HG03521 (cell line): Measurements from ENCODE around the gene ADARB2.
"Not testable (repeated sequence)": the region's sequence is repeated elsewhere in the genome, so short reads cannot be mapped to it uniquely, and the experiment has no call there.

Experiments used
- ATAC-seq: cut with Tn5 transposase; IDR thresholded peaks from one replicate; pipeline ENCODE4 v1.9.1; 2021; ENCODE audit warnings: mild to moderate bottlenecking, moderate library complexity; ENCODE audit not compliant: unreplicated experiment

ADARB2 gene

DNA sequence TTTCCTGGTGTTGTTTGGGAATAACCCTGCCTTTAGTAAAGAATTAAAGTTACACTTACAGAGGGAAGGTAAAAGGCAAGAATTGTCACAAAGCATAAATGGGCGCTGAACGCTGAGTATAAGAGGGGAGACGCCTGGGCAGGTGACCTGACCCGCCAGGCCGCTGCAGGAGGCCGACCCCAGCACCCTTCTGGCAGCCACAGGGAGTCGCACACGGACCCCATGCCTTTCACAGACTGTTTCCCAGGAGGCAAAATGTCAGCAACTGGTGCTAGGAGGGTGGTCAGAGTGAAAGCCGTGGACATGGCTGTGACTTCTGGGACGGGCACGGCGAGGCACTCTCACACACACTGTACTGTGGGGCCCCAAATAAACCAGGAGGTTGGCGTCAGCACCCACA is 392.9 kb downstream of the ADARB2 start:
- ATAC-seq, result no peak

DNA sequence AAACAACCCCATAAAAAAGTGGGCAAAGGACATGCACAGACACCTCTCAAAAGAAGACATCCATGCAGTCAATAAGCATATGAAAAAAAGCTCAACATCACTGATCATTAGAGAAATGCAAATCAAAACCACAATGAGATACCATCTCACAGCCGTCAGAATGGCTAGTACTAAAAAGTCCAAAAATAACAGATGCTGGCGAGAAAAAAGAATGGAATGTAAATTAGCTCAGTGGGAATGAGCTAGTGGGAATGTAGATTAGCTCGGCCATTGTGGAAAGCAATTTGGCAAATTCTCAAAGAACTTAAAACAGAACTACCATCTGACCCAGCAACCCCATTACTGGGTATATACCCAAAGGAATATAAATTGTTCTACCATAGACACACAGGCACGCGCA is 394.1 kb downstream of the ADARB2 start:
- ATAC-seq, result no peak

DNA sequence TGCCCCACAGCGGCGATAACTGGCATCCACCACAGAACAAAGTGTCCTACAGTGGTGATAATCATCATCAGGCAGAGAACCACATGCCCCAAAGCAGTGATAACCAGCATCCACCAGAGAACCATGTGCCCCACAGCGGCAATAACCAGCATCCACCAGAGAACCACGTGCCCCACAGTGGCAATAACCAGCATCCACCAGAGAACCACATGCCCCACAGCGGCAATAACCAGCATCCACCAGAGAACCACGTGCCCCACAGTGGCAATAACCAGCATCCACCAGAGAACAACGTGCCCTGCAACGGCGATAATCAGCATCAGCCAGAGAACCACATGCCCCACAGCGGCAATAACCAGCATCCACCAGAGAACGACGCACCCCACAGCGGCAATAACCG is 396.3 kb downstream of the ADARB2 start:
- ATAC-seq, result not testable (repeated sequence)

DNA sequence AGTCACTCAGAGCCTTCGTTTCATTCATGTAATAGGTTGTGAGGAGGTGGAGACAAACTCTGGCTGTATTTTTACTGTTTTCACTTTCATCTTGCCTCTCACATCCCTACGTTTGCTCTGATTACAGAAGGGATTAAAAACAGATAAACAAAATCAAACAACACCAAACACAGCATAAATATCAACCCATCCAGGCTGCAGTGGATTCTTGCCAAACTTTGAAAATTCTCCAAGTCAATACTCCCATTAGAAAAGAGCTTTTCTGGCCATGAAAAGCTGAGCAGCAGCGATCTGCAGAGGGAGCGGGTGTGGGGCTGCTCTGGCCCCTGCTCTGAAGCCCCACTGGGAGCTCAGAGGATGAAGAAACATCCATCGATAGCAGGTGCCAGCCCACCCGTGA is 397.9 kb downstream of the ADARB2 start:
- no peak for ATAC-seq

DNA sequence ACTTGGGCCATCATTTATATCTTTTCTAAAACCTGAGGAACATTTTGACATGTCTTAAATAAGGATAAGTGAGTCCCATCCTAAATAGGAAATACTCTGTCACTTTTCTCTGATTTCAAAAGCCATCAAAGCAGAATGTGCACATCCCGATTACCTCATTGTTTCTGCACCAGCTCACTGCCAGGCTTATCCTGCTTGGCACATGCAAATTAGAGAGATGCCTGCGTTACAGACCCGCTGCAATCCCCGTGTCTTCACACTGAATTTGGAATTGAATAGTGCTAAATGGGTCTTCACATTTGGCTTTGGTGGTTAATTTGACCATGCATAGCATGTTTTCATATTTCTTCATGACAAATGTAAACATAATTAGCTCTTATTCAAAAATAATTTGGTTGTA is 401.7 kb downstream of the ADARB2 start:
- ATAC-seq, result no peak

DNA sequence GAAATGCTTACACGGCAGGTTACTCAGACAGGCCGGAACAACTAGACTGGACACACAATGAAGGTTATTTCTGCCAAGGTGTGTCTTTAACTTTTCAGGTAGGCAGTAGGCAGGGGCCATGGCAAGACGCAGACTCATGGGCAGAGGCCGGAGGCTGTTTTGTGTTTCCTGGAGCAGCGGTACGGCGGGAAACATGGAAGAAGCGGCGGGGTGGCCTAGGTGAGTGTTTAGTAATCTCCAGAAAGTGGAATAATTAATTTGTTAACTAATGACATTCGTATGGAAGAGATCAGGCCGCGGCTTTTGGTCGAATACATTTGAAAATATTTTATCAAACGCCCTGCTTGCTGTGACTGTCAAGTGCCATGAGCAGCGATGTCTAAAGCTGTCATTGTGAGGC is 403.3 kb downstream of the ADARB2 start:
- no peak for ATAC-seq

DNA sequence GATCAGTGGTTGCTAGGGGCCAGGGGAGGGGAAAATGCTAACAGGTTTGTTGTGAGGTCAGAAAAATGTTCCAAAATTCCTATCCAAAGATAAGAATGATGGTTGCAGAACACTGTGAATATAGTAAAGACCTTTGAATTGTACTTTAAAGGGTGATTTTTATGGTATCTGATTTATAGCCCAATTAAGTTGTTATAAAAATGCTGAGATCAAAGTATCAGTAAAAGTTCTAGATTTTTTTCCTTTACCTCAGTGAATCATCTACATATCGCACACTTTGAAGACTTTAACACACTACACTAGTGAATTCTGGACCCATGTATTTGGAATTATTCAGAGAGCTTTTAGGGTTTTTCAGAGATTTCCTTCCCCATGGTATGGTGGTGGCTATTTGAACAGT is 405.8 kb downstream of the ADARB2 start:
- no peak for ATAC-seq

DNA sequence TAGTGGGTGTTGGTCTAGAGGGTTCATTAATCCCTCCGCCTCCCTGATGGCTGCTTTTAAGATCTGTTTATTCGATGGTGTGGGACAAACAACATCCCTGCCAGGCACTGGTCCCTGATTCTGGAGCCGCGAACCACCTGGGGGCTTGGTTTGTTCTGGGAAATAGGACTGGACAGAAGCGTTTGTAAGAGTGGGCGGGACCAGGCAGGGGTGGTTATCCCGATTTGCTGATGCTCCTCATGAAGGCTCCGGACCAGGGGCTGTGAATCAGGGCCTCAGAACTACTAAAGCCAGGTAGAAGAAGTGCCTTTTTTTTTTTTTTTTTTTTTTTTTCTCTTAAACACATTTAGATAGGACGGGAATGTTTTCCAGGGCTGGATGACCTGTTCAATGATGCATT is 407.7 kb downstream of the ADARB2 start:
- no peak for ATAC-seq

DNA sequence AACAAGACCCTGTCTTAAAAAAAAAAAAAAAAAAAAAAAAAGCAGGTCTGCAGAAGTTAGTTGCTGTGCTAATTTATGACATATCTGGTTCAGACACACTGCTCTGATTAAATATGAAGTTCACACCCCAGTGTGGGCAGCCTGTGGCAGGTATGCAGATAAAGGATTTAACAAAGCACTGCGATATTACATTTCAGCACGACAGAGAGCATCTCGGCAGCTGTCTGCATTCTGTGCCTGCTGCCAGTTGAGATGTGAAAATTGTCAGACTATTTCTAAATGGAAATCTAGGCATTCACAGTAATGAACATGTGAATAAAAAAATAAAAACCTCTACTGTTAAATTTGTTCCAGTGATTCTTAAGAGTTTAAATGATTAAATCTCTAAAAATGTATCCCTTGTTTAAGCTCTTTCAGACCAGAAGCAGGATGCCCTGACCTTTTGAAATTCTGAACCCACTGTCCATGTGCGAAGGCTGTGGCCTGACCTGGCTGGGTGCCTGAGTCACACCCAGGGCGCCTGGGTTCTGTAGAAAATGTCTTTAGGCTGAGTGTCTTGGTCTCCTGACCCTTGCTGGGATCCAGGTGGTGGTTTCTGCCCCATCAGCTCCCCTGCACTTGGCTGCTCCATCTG is 408.2 kb downstream of the ADARB2 start:
- ATAC-seq, result no peak

DNA sequence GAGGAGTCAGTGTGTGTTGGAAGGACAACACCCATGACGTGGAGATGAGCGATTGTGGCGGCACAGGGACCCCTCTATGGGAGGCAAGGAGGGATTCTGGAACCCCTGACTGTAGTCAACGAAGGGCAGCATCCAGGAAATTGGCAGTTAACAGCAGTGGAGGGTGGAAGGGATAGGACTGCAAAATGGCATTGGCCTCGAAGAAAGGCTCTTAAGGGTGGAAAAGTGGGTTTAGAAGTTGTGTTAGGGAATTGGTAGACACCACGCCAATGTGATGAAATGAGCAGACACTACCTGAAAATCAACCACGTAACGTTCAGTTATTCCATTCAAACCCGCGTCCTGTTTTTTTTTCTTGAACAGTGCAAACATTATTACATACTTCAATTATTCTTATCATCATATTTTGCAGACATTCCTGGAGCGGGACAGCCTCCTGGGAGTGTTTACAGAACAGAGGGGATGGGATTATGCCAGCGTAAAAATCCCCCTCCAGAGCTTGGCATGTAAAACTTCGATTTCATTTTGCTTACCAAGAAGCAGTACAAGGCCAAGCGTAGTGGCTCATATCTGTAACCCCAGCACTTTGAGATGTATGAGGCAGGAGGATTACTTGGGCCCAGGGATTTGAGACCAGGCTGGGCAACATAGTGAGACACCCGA is 409.0 kb downstream of the ADARB2 start:
- no peak for ATAC-seq

DNA sequence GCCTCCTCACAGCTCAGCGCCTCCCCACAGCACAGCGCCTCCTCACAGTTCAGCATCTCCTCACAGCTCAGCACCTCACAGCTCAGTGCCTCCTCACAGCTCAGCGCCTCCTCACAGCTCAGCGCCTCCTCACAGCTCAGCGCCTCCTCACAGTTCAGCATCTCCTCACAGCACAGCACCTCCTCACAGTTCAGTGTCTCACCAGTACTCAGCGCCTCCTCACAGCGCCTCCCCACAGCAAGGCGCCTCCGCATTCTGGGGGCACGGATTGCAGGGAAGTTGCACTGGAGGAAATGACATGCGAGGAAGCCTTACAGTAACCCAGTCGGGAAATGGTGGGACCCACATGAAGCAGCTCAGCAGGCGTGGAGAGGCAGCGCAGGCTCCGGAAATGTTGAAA is 409.6 kb downstream of the ADARB2 start:
- ATAC-seq, result no peak

DNA sequence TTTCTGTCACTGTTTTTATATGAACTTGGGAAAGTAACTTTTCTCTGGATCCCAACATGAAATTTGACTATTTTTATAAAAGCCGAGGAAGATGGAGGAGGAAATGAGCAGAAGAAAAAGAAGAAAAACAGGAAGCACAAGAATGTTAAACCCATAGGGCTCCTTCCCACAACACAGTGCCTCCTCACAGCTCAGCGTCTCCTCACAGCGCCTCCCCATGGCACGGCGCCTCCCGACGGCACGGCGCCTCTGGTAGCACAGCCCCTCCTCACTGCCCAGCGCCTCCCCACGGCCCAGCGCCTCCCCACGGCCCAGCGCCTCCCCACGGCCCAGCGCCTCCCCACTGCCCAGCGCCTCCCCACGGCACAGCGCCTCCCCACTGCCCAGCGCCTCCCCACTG is 410.8 kb downstream of the ADARB2 start:
- ATAC-seq, result not testable (repeated sequence)

DNA sequence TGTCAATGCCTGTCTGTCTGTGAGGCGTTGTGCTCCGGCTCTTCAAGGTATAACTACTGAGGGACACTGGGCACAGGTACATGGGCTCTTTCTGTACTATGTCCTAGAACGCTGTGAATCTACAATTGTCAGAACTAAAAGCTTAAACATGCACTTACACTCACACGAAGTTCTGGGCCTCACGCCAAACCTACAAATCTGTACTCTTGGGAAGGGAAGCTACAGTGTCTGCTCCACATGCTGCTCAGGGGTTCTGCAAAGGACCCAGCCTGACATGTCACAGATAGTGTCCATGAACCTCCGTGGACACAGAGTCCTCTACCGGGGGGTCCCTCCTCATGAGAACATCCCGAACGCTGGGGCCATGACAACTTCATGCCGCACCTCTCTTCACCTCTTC is 412.4 kb downstream of the ADARB2 start:
- ATAC-seq, result no peak

DNA sequence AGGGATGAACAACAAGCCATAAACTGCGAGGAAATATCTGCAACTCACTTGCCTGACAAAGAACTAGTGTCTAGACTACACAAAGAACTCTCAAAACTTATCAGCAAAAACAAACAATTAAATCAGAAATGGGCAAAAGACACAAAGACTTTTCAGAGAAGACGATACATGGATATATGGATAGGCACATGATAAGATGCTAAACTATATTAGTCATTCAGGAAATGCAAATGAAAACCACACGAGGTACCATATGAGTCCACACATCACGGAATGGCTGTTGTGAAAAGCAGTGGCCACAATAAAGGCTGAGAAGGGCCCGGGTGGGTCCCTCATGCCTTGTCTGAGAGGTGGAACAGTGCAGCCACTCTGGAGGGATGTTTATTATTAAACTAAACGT is 413.4 kb downstream of the ADARB2 start:
- ATAC-seq, result no peak

DNA sequence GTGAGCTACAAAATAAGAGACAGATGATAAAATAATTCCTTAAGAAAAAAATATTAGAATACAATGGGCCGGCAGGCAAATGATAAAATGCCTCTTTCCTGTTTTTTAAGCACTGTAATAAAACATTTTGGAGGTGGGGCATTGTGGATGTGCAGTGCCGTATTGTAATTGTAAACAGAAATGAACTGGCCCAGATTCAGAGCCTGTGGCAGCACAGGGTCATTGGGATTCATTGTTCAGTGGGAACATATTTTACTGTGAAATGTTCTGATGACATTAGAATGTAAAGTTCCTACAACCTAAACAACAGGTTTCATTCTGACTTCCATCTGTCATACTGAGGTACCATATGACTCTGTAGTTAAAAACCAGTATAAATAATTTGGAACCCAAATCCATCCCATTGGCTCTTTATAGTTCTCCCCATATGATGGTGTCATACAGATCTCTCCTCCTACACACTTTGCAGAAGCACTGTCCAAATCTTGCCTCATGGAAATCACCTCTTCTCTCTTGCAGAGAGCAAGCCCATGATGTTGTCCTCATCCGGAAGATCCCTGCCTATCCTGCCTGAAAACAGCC is 416.5 kb downstream of the ADARB2 start:
- no peak for ATAC-seq

DNA sequence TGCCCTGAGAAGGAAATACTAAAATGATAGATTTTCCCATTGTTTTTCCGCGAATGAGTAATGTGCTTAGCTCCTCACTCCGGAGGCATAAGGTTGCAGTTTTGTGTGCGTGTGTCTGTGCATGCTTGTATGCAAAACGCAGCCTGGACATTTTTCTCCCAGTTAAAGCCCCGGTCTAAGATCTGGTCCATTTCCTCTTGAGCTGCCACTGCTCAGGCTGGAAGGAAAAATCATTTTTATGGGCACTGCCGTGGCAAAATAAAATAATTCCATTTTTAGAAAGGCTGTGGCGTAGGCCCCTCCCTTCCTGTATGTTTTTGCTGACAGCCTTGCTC is 420.5 kb downstream of the ADARB2 start:
- no peak for ATAC-seq

DNA sequence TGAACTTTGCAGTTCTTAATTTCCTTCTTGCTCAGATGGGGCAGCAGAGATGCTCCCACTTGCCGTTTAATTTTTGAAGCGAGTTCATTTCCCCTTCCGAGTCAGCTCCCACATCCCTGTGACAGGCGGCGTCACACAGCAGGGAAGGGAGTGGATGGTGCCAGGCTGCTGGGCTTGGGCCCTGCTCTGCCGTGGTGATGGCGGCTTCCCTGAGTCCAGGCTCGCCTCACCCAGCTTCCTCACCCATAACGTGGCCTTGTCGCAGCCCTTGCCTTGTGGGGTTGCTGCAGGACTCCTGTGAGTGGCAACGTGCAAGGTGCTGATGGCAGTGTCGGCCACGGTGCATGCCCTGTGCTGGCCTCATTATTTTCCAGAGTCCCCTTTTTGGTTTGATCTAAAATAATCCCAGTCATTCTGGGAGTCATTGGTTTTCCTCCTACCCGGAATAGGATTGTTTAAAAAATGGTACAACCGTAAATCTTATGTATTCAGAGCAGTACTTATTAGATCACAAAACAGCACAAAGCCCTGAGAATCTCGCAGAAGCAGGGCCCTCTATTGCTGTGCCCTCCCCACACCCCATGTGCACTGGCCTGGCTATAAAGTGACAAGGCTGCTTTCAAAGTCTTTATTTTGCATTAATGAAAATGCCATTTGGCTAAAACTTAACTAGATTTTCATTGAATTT is 421.1 kb downstream of the ADARB2 start:
- no peak for ATAC-seq

DNA sequence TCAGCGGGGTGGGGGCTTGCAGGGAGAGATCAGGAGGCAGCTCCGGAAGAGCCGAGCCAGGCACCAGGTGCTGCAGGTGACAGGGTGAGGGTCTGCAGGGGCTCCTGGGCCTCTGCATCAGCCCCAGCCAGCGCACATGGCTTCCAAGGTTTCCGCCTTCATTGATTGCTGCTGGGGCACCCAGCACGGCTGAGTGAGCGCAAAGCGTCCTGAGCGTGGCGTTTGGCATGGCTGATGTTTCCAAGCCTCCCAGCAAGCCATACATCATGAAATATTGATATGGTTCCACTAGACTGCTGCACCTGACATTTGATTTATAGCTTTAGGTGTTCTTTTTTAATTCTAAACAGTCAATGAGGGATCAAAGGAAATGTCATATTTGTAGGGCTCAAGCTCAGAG is 422.1 kb downstream of the ADARB2 start:
- no peak for ATAC-seq

DNA sequence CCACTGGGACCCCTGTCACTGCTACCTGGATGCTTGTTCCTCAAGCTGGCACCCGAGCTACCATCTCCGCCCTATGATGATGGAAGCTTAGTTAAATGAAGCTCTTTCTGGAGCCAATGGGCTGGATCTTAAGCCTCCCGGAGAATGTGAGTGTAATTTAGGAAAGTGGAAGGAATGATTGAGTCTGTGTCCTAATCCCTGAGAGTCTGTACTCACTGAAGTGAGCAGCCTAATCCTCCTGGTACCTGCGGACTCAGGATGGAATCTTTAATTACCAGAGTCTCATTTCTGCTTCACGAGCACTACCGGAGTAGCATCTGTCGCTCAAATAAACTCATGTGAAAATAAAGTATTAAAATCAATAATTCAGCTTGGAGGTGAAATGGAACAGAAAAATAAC is 425.6 kb downstream of the ADARB2 start:
- ATAC-seq, result no peak

DNA sequence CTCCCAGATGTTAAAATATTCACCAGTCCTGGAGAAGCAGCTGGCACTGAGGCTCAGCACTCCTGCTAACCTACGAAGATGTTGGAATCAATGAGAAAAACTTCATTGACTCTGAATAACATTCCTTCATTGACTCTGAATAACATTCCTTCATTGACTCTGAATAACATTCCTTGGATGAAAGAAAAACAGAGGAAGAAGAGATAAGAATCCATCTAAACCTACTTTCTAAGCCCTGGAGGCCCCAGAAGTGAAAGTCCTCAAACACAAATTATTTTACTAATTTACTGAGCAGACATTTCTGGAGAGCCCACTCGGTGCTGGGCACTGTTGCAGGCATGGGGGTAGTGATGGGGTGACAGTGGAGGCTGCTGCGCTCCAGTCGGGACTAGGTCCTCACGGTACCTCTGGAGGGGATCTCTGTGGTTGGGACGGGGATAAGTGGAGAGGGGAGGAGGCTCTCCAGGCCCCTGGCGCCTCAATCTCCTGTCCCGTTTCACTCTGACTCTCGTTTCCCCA is 427.0 kb downstream of the ADARB2 start:
- ATAC-seq, result no peak

DNA sequence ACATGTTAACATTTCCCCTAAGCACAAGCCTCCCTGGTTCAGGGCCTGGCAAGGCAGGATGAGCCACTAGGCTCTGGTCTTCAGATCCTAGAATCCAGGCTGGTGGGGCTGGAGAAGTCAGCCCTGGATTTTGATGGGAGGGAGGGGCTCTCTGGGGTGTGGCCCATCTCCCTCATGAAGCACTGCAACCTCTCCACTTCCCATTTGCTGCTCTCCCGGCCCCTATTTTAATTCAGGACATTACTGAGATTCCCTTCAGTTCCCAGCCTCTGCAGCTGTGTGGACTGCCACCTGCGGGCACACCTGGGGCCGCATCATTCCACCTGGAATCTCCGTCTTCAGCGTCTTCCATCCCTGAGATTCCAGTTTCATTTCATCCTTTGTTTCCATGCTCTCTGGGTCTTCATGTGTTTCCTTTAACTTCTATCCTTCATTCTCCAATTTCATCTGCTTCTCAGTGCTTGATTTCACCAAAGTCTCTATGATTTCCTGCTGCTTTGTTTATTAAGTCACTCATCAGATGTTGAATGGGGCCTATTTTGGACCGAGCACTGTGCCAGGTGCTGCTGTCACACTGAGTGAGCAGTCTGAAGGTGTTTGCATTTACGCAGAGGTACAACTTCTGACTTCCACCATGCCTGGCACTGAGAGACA is 427.6 kb downstream of the ADARB2 start:
- no peak for ATAC-seq
